ENCODE data around the gene SGK2.

SGK2 gene

GRCh38 chr20:43529051-43529450 lies 29.8 kb upstream of the SGK2 start:
- Histone ChIP-seq H3K4me3 (ENCODE audit: low read depth, low read length) (no peak overlapping the region), H3K36me3 (ENCODE audit: insufficient read depth, low read length) (no peaks in the 10 kb centered on the region), H3K79me2 (ENCODE audit: control insufficient read depth, insufficient read depth, low read length, unreplicated experiment) (no peaks in the 10 kb centered on the region), H3K27ac (ENCODE audit: low read depth, low read length) (no peak overlapping the region), H3K4me1 (ENCODE audit: control insufficient read depth, insufficient read depth, low read length, unreplicated experiment) (peaks cover 10% of the 10 kb centered on the region), H3K27me3 (ENCODE audit: insufficient read depth, low read length) (no peaks in the 10 kb centered on the region), H2AFZ (ENCODE audit: low read length, unreplicated experiment) (no peak overlapping the region)

GRCh38 chr20:43529457-43530153 lies 29.2 kb upstream of the SGK2 start:
- no peak overlapping the region for H2AFZ ChIP-seq (ENCODE audit: low read length, unreplicated experiment)
- no peak overlapping the region for H3K4me3 ChIP-seq (ENCODE audit: low read depth, low read length)
- peaks cover 10% of the 10 kb centered on the region for H3K4me1 ChIP-seq (ENCODE audit: control insufficient read depth, insufficient read depth, low read length, unreplicated experiment)
- no peak overlapping the region for H3K27ac ChIP-seq (ENCODE audit: low read depth, low read length)
- no peaks in the 10 kb centered on the region for H3K27me3 ChIP-seq (ENCODE audit: insufficient read depth, low read length)
- H3K36me3 ChIP-seq (ENCODE audit: insufficient read depth, low read length) = no peaks in the 10 kb centered on the region
- H3K79me2 ChIP-seq (ENCODE audit: control insufficient read depth, insufficient read depth, low read length, unreplicated experiment) = no peaks in the 10 kb centered on the region

- no peak overlapping the region for H3K4me3 ChIP-seq (ENCODE audit: low read depth, low read length)
- no peak overlapping the region for H2AFZ ChIP-seq (ENCODE audit: low read length, unreplicated experiment)
- H3K27me3 ChIP-seq (ENCODE audit: insufficient read depth, low read length) = no peaks in the 10 kb centered on the region
- H3K36me3 ChIP-seq (ENCODE audit: insufficient read depth, low read length) = no peaks in the 10 kb centered on the region
- peaks cover 10% of the 10 kb centered on the region for H3K4me1 ChIP-seq (ENCODE audit: control insufficient read depth, insufficient read depth, low read length, unreplicated experiment)
- no peaks in the 10 kb centered on the region for H3K79me2 ChIP-seq (ENCODE audit: control insufficient read depth, insufficient read depth, low read length, unreplicated experiment)
- H3K27ac ChIP-seq (ENCODE audit: low read depth, low read length) = no peak overlapping the region
Measured at GRCh38 chr20:43530321-43531090, 28.3 kb upstream of the SGK2 start.

DNA sequence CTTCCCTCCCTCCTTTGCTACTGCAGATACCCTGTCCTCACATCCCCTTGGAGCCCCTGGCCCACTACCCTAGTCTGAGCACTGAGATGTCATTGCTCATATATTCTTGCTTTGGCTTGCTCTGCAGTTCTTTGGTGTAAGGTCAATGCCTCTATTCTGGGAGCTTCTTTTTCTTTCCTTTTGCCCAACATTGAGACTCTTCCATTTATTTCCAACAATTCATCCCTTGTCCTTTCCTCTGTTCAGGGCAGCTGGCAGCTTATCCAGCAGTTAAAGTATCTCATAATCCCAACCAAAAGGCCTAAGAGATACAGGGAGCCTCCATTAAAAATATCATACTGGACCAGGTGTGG lies 27.8 kb upstream of the SGK2 start:
- H3K27ac ChIP-seq (ENCODE audit: low read depth, low read length) = no peak overlapping the region
- no peaks in the 10 kb centered on the region for H3K79me2 ChIP-seq (ENCODE audit: control insufficient read depth, insufficient read depth, low read length, unreplicated experiment)
- H3K4me3 ChIP-seq (ENCODE audit: low read depth, low read length) = no peak overlapping the region
- no peaks in the 10 kb centered on the region for H3K27me3 ChIP-seq (ENCODE audit: insufficient read depth, low read length)
- no peaks in the 10 kb centered on the region for H3K36me3 ChIP-seq (ENCODE audit: insufficient read depth, low read length)
- H3K4me1 ChIP-seq (ENCODE audit: control insufficient read depth, insufficient read depth, low read length, unreplicated experiment) = peaks cover 10% of the 10 kb centered on the region
- H2AFZ ChIP-seq (ENCODE audit: low read length, unreplicated experiment) = no peak overlapping the region

- H3K27ac ChIP-seq (ENCODE audit: low read depth, low read length) = no peak overlapping the region
- peaks cover 10% of the 10 kb centered on the region for H3K4me1 ChIP-seq (ENCODE audit: control insufficient read depth, insufficient read depth, low read length, unreplicated experiment)
- H3K27me3 ChIP-seq (ENCODE audit: insufficient read depth, low read length) = no peaks in the 10 kb centered on the region
- no peaks in the 10 kb centered on the region for H3K36me3 ChIP-seq (ENCODE audit: insufficient read depth, low read length)
- H2AFZ ChIP-seq (ENCODE audit: low read length, unreplicated experiment) = no peak overlapping the region
- H3K4me3 ChIP-seq (ENCODE audit: low read depth, low read length) = no peak overlapping the region
- H3K79me2 ChIP-seq (ENCODE audit: control insufficient read depth, insufficient read depth, low read length, unreplicated experiment) = no peaks in the 10 kb centered on the region
Measured at GRCh38 chr20:43532416-43533055, 26.3 kb upstream of the SGK2 start.

DNA sequence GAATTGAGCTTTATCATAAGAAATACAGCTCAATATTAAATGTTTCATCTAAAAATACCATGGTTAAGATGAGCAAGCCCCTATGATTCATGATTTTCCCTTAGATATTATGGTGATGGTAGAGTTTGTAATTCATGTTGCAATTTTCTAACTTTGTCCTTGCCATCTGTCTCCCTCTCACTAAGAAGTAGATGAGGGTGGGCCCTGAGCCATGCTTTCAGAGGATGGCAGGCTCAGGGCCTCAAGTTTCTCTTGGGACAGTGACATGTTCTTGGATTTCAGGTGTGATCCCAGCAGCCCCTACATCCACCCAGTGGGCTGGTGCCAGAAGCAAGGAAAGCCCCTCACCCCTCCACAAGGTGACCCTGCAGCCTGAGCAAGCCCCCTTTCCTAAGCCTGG lies 25.8 kb upstream of the SGK2 start:
- Histone ChIP-seq H2AFZ (ENCODE audit: low read length, unreplicated experiment) (no peak overlapping the region), H3K27me3 (ENCODE audit: insufficient read depth, low read length) (no peaks in the 10 kb centered on the region), H3K4me1 (ENCODE audit: control insufficient read depth, insufficient read depth, low read length, unreplicated experiment) (peaks cover 10% of the 10 kb centered on the region), H3K79me2 (ENCODE audit: control insufficient read depth, insufficient read depth, low read length, unreplicated experiment) (no peaks in the 10 kb centered on the region), H3K4me3 (ENCODE audit: low read depth, low read length) (no peak overlapping the region), H3K27ac (ENCODE audit: low read depth, low read length) (no peak overlapping the region), H3K36me3 (ENCODE audit: insufficient read depth, low read length) (no peaks in the 10 kb centered on the region)

DNA sequence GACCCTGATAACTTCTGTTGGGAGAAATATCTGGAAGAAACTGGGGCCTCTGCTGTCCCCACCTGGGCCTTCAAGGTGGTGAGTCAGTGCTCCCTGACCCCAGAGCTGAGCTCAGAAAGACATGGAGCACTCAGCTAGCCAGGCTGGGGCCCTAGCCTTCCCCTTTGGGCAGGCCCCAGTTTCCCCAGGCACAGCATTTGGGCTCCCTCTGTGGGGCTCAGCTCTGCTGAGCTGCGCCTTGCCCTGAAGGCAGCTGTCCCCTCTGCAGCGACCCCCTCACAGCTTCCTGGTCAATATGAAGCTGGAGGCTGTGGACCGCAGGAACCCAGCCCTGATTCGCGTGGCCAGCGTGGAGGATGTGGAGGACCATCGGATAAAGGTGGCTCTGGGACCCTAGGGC lies 24.8 kb upstream of the SGK2 start:
- Histone ChIP-seq H3K36me3 (ENCODE audit: insufficient read depth, low read length) (no peaks in the 10 kb centered on the region), H3K27ac (ENCODE audit: low read depth, low read length) (no peak overlapping the region), H2AFZ (ENCODE audit: low read length, unreplicated experiment) (no peak overlapping the region), H3K4me3 (ENCODE audit: low read depth, low read length) (no peak overlapping the region), H3K4me1 (ENCODE audit: control insufficient read depth, insufficient read depth, low read length, unreplicated experiment) (peaks cover 10% of the 10 kb centered on the region), H3K27me3 (ENCODE audit: insufficient read depth, low read length) (no peaks in the 10 kb centered on the region), H3K79me2 (ENCODE audit: control insufficient read depth, insufficient read depth, low read length, unreplicated experiment) (no peaks in the 10 kb centered on the region)

GRCh38 chr20:43534791-43535350 lies 24.0 kb upstream of the SGK2 start:
- Histone ChIP-seq H3K79me2 (ENCODE audit: control insufficient read depth, insufficient read depth, low read length, unreplicated experiment) (no peaks in the 10 kb centered on the region), H3K4me1 (ENCODE audit: control insufficient read depth, insufficient read depth, low read length, unreplicated experiment) (peaks cover 10% of the 10 kb centered on the region), H2AFZ (ENCODE audit: low read length, unreplicated experiment) (no peak overlapping the region), H3K36me3 (ENCODE audit: insufficient read depth, low read length) (no peaks in the 10 kb centered on the region), H3K27me3 (ENCODE audit: insufficient read depth, low read length) (no peaks in the 10 kb centered on the region), H3K27ac (ENCODE audit: low read depth, low read length) (no peak overlapping the region), H3K4me3 (ENCODE audit: low read depth, low read length) (no peak overlapping the region)

- H3K27ac ChIP-seq (ENCODE audit: low read depth, low read length) = no peak overlapping the region
- no peaks in the 10 kb centered on the region for H3K36me3 ChIP-seq (ENCODE audit: insufficient read depth, low read length)
- H2AFZ ChIP-seq (ENCODE audit: low read length, unreplicated experiment) = no peak overlapping the region
- H3K27me3 ChIP-seq (ENCODE audit: insufficient read depth, low read length) = no peaks in the 10 kb centered on the region
- no peak overlapping the region for H3K4me3 ChIP-seq (ENCODE audit: low read depth, low read length)
- H3K79me2 ChIP-seq (ENCODE audit: control insufficient read depth, insufficient read depth, low read length, unreplicated experiment) = no peaks in the 10 kb centered on the region
- H3K4me1 ChIP-seq (ENCODE audit: control insufficient read depth, insufficient read depth, low read length, unreplicated experiment) = peaks cover 10% of the 10 kb centered on the region
Measured at GRCh38 chr20:43535370-43536004, 23.3 kb upstream of the SGK2 start.

DNA sequence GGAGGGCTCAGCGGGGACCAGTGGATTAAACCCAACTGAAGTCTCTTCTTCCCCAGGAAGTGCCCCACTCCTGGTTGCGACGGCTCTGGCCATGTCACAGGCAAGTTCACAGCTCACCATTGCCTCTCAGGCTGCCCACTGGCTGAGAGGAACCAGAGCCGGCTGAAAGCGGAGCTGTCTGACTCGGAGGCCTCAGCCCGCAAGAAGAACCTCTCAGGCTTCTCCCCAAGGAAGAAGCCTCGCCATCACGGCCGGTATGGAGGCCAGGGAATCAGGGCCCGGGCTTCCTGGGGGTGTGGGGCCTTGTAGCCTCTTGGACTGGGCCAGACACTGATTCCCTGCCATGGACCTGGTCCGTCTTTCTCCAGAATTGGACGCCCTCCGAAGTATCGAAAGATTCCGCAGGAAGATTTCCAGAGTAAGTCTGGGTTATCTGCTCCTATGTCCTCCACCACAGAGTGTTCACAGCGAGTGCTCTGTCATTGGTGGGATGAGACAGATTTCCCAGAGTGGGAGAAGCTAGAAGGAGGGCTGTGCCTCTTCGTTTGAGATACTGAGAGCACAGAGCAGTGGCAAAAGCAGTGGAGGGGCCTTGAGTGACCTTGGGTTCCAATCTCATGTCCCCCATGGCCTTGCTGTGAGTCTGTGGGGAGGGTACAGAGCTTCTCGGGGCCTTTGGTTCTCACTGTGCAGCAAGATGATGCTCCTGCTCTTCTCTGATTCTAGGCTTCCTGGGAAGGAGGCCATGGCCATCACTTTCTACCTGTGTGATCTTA lies 22.6 kb upstream of the SGK2 start:
- H3K4me1 ChIP-seq (ENCODE audit: control insufficient read depth, insufficient read depth, low read length, unreplicated experiment) = peaks cover 16% of the 10 kb centered on the region

More for the DNA sequence above, 22.6 kb upstream of the SGK2 start:
- H2AFZ ChIP-seq (ENCODE audit: low read length, unreplicated experiment) = no peak overlapping the region
- H3K27me3 ChIP-seq (ENCODE audit: insufficient read depth, low read length) = no peaks in the 10 kb centered on the region
- H3K36me3 ChIP-seq (ENCODE audit: insufficient read depth, low read length) = no peaks in the 10 kb centered on the region
- H3K79me2 ChIP-seq (ENCODE audit: control insufficient read depth, insufficient read depth, low read length, unreplicated experiment) = no peaks in the 10 kb centered on the region
- no peak overlapping the region for H3K4me3 ChIP-seq (ENCODE audit: low read depth, low read length)
- no peak overlapping the region for H3K27ac ChIP-seq (ENCODE audit: low read depth, low read length)
